SK-N-DZ (cell line): Measurements from ENCODE around the gene NHSL2.

ENCODE experiments used
- DNase-seq: peaks from one replicate; pipeline ENCODE4 v3.0.0-alpha.2; 2015; ENCODE audit warnings: low spot score

The NHSL2 gene

DNA sequence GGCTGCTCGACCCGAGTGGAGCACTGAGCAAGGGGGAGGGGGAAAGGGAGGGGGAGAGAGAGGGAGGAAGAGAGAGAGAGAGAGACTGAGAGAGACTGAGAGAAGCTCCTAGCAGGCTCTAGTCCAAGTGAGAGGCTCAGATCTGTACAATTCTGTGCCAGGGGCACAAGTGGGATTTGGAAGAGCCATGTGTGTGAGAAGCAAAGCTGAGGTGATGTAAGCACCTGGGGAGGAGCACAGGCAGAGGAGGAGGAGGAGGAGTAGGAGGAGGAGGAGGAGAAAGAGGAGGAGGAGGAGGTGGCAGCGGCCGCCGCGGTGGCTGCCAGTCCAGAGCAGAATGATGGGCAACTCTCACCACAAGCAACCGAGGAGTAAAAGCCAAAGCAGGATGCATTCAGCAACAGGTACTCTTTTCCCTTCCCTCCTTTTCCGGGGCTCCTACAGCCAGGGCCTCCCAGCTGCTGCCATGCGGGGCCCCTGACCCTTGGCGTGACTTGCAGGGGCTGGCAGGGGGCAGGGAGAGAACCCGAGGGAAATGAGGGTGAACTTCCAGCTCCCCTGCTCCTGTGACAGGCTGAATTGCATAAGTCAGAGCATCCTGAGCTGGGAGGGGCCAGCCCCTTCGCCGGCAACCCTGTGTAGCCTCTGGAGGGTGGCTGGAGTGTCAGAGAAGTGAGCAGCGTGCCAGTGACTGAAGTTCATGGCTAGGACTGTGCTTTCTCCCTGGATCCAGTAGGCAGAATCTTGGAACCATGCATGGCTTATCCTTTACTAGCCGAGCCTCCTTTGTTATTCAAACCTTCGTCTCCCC, 158.9 kb downstream of the NHSL2 start:
- no peak for DNase-seq

- DNase-seq, result no peak
Measured at GRCh38 chrX:72071213-72071612, 160.6 kb downstream of the NHSL2 start.

GRCh38 chrX:72073633-72074032, 163.0 kb downstream of the NHSL2 start:
- DNase-seq, result no peak

GRCh38 chrX:72078411-72078810, 167.8 kb downstream of the NHSL2 start:
- DNase-seq, result no peak

DNA sequence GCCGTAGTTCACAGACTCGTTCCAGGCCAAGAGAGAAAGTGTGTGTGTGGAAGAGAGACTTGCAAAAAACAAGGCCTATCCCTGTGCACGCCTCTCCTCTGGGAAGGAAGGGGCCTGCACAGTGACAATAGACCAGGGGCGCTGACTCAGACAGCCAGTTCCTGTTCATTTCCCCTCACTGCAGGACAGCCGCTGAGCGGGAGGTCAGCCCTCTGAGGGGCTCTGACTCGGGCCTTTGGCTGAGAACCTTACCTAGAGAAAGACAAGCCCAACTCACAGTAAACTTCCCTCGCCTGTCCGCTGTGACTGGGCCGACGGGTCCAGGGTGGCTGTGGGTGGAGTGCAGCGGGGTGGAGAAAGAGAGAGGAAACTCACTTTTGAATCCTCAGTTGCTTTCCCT, 169.0 kb downstream of the NHSL2 start:
- DNase-seq, result no peak

DNA sequence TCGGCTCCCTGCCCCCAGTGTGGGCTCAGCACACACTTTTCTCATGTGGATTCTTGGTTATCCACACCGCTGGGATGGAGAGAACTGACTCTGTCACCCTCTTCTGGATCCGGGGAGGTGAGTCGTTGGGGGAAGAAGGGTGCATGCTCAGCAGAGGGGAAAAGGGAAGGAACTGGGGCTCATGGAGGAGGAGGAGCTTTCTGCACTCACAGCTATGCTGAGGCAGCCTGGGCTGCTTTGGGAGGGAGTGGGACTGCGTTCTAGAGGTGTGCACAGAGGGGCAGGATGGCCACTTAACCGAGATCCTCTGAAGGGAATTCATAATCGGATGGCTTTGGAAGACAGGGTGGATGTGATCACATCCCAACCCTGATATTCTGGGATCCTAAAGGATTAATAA, 169.5 kb downstream of the NHSL2 start:
- DNase-seq, result no peak

DNA sequence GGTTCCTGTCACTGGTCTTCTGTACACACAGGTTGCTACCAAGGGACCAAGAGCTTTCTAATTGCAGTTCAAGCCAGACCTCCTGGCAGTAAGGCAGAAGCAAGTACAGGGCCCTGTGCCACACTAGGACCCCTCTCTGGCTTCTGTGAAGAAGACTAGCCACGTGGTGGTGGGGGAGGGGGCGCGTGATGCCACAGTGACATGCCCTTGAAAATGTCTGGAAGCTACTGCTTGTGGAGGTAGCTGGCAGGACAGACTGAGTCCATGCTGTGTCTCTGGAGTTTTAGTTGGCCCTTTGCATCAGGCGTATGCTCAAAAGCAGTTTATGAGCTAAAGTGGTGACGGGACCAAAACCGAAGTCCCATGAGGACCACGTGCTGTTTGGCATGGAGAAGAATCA, 170.2 kb downstream of the NHSL2 start:
- no peak for DNase-seq

- peak; percentile 65 for DNase-seq
Measured at GRCh38 chrX:72081605-72082320, 171.1 kb downstream of the NHSL2 start.

DNA sequence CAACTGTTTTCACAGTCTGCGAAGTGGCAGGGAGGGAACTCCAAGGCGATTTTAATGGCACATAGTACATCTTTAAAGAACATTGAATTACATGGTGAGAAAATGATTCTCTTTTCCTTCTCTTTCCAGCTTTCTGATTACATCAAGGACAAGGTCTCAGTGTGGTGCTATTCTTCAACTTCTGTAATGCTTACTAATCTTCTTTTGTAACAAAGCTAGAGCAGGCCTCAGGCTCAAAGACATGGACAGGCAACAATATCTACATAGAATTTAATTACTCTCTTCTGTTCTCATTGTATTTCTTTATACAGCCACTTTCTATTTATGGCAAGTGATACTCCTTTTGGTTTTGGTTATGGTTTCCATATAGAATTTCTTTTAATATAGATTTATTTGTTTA, 172.6 kb downstream of the NHSL2 start:
- no peak for DNase-seq

- peak; percentile 73 for DNase-seq
Measured at GRCh38 chrX:72084114-72084513, 173.5 kb downstream of the NHSL2 start.

DNA sequence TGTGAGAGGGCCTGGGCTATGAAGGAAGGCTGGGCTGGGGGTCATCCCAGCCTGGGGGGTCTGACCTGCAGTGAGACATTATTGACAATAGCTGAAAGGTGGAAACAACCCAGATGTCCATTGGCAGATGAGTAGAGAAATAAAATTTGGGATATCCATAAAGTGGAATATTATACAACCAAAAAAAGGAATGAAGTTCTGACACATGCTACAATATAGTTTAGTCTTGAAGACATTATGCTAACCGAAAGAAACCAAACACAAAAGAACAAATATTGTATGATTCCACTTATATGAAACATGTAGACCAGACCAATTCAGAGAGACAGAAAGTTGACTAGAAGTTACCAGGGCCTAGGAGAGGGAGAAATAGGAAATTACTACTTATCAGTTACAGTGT, 176.3 kb downstream of the NHSL2 start:
- no peak for DNase-seq

DNA sequence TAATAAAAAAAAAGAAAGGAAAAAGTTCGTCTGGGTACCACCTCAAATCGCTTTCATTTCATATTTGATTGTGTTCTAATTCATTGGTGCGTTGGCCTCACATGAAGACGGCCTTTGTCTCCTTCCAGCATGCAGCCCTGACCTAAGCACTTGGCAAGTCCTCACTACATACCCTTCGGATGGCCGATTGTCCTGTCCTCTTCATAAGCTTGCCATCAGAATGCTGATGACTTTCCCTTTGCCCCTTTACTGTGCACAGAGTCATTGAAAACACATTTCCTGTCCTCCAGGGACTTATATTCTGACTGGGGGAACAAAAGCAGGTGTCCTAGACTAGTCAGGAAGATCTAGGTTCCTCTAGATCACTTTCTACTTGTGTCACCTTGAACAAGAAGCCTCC, 178.1 kb downstream of the NHSL2 start:
- no peak for DNase-seq

DNA sequence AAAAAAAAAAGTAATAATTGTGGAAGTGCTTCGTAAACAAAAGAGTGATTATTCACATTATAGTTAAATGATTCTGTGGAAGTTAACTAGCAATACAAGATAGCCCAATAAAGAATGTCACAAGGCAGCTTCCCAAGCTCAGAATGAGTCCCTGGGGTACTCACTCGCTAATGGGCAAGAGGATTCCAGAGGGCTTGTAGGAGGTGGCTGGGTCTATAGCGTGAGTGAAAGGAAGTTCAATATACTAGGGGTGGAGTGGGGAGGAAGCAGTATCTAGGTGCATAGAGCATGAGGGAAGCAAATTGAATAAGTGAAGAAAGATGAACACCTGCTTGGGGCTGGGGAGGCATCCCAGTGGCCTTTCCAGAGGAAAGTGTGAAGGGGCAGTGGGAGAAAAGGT, 178.6 kb downstream of the NHSL2 start:
- DNase-seq, result no peak

GRCh38 chrX:72094894-72095293, 184.2 kb downstream of the NHSL2 start:
- peak; percentile 94 for DNase-seq

DNA sequence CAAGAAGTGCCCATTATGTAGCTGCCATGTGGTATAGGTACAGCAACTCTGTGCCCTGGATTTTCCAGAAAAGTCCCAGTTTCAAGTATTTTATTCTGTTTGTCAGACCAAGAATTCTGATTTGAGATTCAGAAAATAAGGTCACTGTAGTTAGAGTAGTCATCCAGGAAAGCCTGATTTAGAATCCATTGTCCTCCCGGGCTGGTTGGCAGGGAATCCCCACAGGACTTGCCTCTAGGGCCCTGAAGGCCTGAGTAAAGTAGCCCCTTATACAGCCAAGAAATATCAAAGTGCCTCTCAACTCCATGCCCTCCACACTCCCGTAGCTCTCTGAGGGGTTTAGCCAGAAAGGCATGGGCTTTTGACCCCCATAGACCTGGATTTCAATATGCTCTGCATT, 184.7 kb downstream of the NHSL2 start:
- no peak for DNase-seq

GRCh38 chrX:72097098-72097497, 186.5 kb downstream of the NHSL2 start:
- no peak for DNase-seq

DNA sequence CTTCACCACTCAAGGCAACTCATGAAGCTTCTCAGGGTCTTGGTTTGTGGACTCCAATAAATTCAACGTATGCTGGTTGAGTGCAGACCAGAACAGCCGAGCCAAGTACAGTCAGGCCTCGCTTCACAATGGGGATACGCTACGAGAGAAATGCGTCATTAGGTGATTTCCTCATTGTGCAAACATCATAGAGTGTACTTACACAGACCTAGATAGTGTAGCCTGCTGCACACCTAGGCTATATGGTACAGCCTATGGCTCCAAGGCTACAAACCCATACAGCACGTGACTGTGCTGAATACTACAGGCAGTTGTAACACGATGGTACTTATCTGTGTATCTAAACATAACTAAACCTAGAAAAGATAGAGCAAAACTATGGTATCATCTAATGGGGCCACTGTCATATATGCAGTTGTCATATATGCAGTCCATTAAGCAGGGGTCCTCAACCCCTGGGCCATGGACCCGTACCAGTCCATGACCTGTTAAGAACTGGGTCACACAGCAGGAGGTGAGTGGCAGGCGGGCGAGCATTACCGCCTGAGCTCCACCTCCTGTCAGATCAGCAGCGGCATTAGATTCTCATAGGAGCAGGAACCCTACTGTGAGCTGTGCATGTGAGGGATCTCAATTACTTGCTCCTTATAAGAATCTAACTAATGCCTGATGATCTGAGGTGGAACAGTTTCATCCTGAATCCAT, 189.6 kb downstream of the NHSL2 start:
- no peak for DNase-seq

- DNase-seq, result no peak
Measured at GRCh38 chrX:72100824-72101351, 190.2 kb downstream of the NHSL2 start.

GRCh38 chrX:72101597-72102037, 191.0 kb downstream of the NHSL2 start:
- DNase-seq, result no peak

DNA sequence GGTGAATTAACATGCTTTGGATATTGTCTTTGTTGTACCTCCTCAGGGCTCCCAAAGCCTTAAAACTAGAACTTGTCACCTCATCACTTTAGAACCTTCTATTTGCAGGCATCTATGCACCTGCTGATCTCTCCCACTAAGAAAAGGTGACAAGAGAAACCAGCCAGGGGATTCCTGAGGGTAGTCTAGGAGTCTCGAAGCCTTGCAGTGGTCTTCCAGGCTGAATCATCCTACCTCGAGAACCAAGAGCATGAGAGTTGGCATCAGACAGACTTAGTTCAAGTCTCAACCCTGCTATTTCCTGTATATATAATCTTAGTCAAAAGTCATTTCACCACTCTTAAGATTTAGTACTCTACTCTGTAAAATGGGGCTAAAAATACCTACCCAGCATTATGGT, 191.5 kb downstream of the NHSL2 start:
- DNase-seq, result no peak

DNA sequence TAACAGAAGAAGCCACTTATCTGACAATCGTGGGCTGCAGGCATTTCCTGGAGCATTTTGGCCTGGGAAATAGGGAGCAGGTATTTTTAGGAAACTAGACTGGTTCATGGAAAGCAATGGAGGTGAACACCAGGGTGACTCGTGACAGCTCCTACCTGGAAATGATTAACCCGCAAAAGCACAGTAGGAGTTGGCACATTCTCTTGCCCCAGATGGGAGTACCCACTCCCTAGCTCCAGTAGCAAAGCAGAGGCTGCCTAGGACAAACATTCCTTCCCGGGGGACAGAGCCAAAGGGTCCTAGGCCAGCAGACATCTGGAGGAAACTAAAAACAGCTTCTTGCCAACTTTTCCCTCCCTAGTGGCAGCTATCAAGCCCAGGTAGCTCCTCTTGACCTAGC, 192.1 kb downstream of the NHSL2 start:
- DNase-seq, result no peak

GRCh38 chrX:72105436-72105835, 194.8 kb downstream of the NHSL2 start:
- DNase-seq, result no peak
